NCI-H2227 treated with DMSO at 0.1 percent for 48 hours (cell line): ENCODE results near the gene ACSF3.

Experiments
- DNase-seq: peaks from one replicate; lab custom pipeline; 2025; lab: John Stamatoyannopoulos, UW

ACSF3 gene

DNA sequence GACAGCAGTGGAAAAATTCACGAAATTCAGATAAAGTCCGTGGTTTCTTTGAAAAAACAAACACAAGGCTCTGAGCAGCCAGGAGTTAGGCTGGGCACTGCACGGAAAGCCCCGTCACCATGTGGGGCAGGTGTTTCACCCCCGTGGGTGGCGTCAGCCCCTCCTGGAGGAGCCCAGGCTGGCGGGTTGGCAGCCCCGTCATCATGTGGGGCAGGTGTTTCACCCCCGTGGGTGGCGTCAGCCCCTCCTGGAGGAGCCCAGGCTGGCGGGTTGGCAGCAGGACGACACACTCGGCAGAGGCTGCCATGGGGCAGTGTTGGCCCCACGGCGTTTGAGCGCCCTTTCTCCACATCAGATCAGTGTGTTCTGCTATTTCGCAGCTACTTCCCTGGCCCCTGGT is 38.1 kb downstream of the ACSF3 start:
- DNase-seq = no peak

- no peak for DNase-seq
Measured at GRCh38 chr16:89132194-89133005, 38.7 kb downstream of the ACSF3 start.

DNA sequence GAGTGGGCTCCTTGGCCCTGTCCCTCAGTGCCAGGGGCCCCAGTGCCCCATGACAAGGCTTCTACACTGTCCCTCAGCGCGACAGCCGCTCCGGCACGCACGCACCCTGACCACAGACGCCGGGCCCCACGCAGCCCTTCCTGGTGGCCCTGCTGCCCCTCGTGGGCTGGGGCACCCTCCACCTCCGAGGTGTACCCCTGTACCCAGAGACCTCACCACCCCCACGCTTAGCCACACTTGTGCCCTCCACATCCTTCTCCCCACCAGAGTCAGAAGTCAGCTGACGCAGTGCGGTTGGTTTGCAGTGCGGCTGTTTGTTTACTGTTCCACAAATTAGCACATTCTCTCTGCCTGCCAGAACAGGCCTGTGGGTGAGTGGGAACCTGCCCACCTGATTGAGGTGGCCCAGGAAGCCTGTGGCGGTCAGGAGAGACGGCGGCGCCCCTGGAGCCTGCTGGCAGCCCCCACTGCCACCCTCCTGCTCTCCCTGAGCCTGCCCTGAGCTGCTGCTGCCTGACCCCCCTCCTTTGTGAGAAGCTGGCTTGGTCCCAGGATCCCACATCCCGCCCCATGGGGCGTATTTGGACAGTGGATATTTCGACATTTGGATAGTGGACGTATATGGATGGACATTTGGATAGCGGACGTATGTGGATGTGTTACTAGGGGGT is 39.9 kb downstream of the ACSF3 start:
- no peak for DNase-seq

DNA sequence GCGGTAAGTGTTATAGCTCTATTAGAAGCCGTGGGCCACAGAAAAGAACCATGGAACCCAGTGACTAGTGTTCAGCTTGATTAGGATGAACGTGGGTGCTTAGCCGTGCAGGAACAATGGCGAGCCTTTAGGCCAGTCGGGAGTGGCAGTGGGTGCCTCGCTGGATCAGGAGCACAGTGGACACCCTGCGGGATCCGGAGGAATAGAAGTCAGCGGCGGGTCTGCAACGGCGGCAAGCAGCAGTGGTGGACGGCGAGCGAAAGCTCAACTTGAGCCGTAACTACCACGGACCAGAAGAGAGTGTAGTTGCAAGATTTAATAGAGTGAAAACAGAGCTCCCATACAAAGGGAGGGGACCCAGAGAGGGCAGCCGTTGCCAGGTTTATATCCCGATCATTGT is 40.6 kb downstream of the ACSF3 start:
- DNase-seq = no peak

- DNase-seq = no peak
Measured at GRCh38 chr16:89135166-89135565, 41.5 kb downstream of the ACSF3 start.

DNA sequence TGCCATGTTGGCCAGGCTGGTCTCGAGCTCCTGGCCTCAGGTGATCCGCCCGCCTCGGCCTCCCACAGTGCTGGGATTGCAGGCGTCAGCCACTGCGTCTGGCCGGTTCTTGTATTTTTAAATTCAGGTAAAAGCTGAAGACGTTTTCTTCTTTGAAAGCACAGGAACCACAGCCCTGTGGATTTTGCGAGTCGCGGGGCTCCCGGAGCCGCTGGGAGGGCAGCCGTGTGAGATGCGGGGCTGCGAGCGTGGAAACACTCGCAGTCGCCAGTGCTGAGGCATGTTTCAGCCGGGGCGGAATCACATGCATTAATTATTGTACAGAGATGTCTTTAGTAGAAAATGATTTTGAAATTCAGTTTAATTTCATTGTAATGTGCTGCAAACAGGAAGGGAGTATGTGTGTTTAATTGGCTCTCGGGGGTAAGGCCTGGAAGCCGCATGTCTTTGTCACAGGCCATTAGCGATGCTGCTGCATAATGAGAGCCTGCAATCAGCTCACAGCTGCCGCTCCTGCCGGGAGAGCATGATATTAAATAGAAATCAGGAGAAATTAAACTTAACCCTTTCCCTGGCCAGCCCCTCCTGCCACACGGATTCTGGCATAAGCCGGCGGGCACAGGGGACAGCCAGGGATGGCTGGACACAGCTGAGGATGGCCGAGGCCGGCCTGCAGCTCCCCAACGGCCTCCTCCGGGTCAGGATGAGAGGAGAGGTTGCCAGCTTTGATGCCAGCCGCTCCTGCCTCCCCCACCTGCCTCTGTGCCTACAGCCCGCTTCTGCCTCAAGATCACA is 42.5 kb downstream of the ACSF3 start:
- no peak for DNase-seq

DNA sequence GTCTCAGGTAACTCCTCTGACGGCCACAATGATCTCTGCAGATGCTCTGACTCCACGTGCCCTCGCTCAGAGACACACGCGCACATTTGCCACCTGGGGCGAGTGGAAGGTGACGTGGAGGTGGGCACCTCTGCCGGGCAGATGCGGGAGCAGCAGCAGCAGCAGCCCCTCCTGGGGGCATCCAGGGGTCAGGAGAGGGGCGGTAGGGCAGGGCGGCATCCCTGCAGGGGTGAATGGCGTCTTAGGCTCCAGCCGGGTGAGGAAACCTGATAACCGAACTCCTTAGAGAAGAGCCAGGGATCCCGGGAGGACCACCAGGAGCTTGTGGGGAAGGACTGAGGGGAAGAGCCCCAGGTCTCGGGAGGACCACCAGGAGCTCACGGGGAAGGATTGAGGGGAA is 43.3 kb downstream of the ACSF3 start:
- DNase-seq = no peak

- no peak for DNase-seq
Measured at GRCh38 chr16:89137666-89138512, 44.2 kb downstream of the ACSF3 start.

DNA sequence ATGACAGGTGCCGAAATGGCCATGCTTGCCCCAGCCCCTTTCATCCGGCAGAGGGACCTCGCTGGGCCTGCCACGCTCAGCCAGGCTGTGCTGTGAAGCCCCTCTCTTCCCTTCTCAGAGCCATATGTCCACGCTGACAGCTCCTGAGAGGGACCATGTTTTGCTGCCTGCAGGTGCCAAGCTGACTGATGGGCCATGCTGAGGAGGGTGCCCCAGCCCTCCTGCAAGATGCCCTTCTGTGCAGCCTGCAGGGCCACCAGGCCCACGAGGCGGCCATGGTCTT is 44.8 kb downstream of the ACSF3 start:
- DNase-seq = no peak

DNA sequence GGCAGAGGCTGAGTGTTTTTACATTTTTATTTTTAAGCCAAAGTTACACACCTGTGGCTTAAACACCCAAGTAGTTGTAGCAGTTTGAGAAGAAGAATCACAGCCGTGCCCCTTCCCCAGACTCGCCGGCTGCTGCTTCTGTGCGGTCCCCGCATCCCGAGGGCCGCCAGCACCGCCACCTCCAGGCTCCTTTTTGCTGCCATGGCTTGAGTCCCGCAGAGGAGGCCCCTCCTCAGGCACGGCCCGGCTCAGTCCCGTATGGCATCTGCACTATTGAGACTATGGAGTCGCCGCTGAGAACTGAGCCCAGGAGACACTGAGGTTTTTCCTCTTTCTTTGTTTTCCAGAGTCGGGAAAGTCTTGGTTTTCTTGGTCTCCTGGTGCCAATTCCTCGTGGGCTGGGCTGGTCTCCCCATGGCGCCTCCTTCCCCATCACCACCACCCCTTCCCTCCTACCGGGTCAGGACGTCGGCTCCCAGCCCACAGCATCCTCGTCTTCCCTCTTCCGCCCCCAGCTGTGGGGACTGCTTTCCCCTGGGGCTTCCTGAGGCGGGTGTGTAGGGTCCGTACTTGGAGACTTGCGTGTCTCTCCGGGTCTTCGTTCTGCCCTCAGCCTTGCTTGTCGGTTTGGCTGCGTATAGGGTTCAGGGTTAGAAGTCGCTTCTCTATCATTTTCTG is 45.3 kb downstream of the ACSF3 start:
- DNase-seq = no peak

DNA sequence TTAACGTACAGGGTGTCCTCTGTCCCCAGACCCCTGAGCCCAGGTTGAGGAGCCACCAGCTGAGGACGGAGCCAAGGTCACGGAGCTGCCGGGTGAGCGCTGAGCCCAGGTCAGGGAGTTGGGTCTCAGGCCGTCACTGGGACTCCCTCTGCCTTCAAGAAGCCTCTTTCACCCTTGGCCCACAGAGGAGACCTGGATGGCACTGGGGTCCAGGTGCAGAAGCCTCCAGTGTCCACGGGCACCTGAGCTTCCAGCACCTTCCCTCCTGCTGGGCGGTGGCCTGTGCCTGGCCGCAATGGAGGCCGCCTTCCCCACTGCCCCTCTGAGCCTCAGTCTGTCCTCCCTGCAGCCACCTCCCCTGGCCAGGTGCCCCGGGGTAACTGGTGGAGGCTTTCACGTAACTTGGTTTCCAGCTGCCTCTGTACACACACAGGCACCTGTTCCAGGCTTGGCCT is 46.3 kb downstream of the ACSF3 start:
- DNase-seq = no peak

DNA sequence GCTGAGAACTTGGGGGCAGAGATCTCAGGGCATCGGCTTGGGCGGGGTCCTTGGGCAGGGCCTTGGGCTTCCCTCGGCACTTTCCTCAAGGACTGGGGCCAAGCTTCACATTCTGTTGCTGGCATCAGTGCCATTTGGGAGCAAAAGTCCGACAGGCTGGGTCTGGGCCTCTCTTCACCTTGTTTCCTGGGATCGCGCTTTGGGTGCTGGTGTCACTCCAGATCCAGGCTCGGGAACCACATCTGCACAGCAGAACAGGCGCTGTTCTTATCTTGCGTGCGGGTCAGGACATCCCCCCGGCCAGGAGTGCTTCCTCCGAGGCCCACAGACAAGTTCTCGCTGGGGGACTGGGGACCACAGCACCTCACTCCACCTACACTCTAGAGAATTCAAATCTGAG is 46.7 kb downstream of the ACSF3 start:
- no peak for DNase-seq

DNA sequence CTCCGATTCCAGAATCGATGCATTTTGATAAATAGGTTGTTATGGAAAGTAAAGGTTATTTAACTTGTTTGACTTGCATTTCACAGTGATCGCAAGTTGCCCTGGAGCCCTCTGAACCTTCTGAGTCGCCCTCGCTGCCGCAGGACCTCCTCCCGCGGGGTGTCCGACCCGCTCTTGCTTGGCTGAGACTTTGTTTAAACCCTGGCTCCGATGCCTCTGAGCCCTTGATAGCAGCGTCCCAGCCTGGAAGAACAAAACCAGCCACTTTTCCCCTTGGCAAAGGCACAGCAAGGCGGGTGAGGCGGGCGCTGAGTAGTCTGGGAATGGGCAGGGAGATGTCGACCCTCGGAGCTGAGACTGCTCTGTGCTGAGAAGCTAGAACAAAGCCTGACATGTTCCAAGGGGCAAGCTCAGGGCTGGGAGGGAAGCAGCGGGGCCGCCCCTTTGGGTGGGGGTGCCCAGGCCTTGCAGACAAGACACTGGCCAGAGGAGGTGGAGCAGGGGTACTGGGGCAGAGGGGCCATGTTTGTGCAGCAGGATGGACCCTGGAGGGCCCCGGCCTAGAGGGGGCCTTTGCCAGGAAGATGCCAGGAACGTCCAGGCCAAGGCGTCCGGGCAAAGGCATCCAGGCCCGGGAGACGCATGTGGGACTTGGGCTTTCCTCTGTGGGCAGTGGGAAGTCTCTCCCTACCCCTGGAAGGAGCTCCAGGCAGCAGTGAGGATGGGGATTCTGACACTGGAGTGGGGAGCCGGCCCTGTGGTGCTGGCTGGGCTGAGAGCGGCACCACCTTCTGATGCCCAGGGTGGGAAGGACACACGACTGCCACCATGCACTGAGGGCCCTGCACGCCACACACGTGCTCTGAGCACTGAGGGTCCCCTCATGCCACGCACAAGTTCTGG is 47.6 kb downstream of the ACSF3 start:
- DNase-seq = no peak

DNA sequence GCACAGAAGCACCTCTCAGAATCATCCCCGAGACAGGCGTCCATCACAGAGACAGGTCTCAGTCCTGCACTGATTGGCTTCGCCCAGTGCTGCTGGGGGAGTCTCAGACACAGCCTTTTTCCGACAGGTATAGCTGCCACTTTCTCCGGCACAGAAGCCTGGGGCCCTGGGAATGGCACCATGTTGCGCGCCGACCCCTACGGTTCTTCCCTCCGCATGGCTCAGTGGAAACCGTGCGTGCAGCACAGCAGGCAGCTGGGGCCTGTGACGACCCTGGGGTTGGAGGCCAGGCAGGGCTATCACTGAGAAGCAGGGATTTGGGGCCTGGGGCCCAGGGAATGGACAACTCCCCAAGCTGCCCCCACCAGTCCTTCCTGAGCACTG is 48.2 kb downstream of the ACSF3 start:
- no peak for DNase-seq

GRCh38 chr16:89142474-89143195 is 49.0 kb downstream of the ACSF3 start:
- DNase-seq = no peak

DNA sequence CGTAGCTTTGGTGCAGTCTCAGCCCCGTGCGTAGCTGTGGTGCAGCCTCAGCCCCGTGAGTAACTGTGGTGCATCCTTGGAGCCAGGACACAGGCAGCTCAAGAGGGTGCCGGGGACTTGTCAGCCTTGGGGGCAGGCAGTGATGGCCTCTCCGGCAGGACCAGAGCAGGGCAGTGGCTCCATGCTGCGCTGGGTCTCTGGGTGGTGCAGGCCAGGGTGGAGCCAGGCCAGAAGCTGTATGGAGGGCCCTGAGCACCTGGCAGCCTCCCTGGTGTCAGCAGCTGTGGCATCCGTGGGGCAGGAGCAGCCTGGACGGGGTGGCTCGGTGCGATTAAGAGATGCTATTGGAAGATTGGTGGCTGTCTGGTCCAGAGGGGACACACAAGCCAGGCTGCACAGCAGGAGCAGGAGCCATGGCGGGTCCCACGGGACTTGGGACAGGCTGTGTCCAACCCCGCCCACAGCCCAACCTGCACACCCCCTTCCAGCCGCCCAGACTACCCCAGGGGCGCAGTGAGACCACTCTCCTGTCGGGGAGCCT is 49.6 kb downstream of the ACSF3 start:
- DNase-seq = no peak

DNA sequence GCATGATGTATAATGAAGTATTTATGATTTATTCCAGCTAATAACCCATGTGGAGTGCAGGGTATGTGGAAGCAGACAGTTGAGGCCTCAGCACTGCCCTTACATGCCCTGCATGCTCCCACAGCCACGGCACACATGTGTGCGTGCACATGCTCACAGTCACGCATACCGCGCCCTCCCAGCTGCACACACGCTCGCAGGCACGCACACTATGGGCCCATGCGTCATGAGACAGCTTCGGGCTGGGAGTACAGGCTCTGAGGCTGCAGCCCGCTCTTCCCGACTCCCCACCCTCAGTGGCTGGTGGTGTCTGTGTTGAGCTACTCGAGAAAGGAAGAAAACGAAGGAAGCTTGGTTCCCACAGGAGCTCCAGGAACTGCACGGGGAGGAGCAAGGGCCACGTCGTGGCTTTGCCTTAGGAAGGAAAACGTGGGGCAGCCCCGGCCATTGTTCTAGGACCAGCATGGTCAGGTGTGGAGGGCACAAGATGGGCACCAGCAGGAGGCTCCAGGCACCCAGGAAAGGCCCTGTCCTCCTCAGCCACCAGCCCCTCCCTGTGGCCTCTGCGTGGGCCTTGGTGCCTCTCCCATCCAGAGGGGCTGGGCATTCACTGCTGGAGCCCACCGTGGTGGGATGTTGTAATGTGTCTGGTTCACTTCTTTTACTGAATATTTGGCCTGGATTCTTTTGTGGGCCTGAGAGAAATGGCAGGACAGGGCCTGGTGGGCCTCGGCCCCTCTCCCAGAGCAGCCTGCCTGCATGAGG is 50.4 kb downstream of the ACSF3 start:
- DNase-seq = no peak

GRCh38 chr16:89144681-89145080 is 51.0 kb downstream of the ACSF3 start:
- no peak for DNase-seq
